ENCODE data around the gene CNKSR2.

Gene CNKSR2

GRCh38 chrX:21412883-21413282 is 38.7 kb downstream of the CNKSR2 start:
- no peak for DNase-seq (ENCODE audit: low read depth)
- H3K4me3 ChIP-seq (ENCODE audit: control insufficient read depth, low read depth, low read length): no peak overlapping the region
- no peak for TF ChIP-seq CTCF (IDR thresholded peaks at IDR 0.05; ENCODE audit: control insufficient read depth, insufficient read depth, low read depth, low read length, missing control alignments)

- H3K4me3 ChIP-seq (ENCODE audit: control insufficient read depth, low read depth, low read length): no peak overlapping the region
- no peak for TF ChIP-seq CTCF (IDR thresholded peaks at IDR 0.05; ENCODE audit: control insufficient read depth, insufficient read depth, low read depth, low read length, missing control alignments)
- no peak for DNase-seq (ENCODE audit: low read depth)
These were observed 52.9 kb downstream of the CNKSR2 start for GRCh38 chrX:21427086-21427485.

GRCh38 chrX:21437036-21437435 is 62.8 kb downstream of the CNKSR2 start:
- H3K4me3 ChIP-seq (ENCODE audit: control insufficient read depth, low read depth, low read length): no peak overlapping the region
- no peak for DNase-seq (ENCODE audit: low read depth)
- no peak for TF ChIP-seq CTCF (IDR thresholded peaks at IDR 0.05; ENCODE audit: control insufficient read depth, insufficient read depth, low read depth, low read length, missing control alignments)

GRCh38 chrX:21438792-21439191 is 64.6 kb downstream of the CNKSR2 start:
- no peak overlapping the region for H3K4me3 ChIP-seq (ENCODE audit: control insufficient read depth, low read depth, low read length)
- TF ChIP-seq CTCF (IDR thresholded peaks at IDR 0.05; ENCODE audit: control insufficient read depth, insufficient read depth, low read depth, low read length, missing control alignments): no peak
- no peak for DNase-seq (ENCODE audit: low read depth)

GRCh38 chrX:21440911-21441310 is 66.7 kb downstream of the CNKSR2 start:
- DNase-seq (ENCODE audit: low read depth): no peak
- no peak overlapping the region for H3K4me3 ChIP-seq (ENCODE audit: control insufficient read depth, low read depth, low read length)
- TF ChIP-seq CTCF (IDR thresholded peaks at IDR 0.05; ENCODE audit: control insufficient read depth, insufficient read depth, low read depth, low read length, missing control alignments): no peak

GRCh38 chrX:21457718-21458117 is 83.5 kb downstream of the CNKSR2 start:
- no peak overlapping the region for H3K4me3 ChIP-seq (ENCODE audit: control insufficient read depth, low read depth, low read length)
- no peak for DNase-seq (ENCODE audit: low read depth)
- TF ChIP-seq CTCF (IDR thresholded peaks at IDR 0.05; ENCODE audit: control insufficient read depth, insufficient read depth, low read depth, low read length, missing control alignments): no peak

GRCh38 chrX:21469071-21469470 is 94.9 kb downstream of the CNKSR2 start:
- no peak overlapping the region for H3K4me3 ChIP-seq (ENCODE audit: control insufficient read depth, low read depth, low read length)
- TF ChIP-seq CTCF (IDR thresholded peaks at IDR 0.05; ENCODE audit: control insufficient read depth, insufficient read depth, low read depth, low read length, missing control alignments): no peak
- DNase-seq (ENCODE audit: low read depth): no peak
